Spleen (tissue), 7 donors: ENCODE measurements around the gene E2F3.
A peak's percentile ranks its signal among the peaks of the same experiment; 100 is the strongest.

Source experiments
- POLR2A ChIP-seq, 3 donors: fragments of 450-650 bp; IDR thresholded peaks; one replicate each; pipeline ENCODE4 v1.5.1; 2017; ENCODE audit warnings: antibody characterized with exemption in 3 of 3, mild to moderate bottlenecking in 1 of 3
- POLR2AphosphoS5 ChIP-seq, 3 donors: sonication (generic); formaldehyde crosslinking; IDR thresholded peaks; one replicate each; pipeline ENCODE4 v1.5.1; 2017; ENCODE audit warnings: antibody characterized with exemption in 3 of 3
- TF ChIP-seq, protein P1 (sequence below), 11 experiments: fragments of 200-600 bp in 7 of 11; fragments of 450-650 bp in 4 of 11; sonication (generic) in 4 of 11; IDR thresholded peaks in 8 of 11; conservative IDR thresholded peaks in 3 of 11; 1 replicate in 7 of 11; 2 replicates in 4 of 11; pipeline versions ENCODE4 v1.4.0 to v1.8.0; 2016 to 2021; ENCODE audit warnings: antibody characterized with exemption in 11 of 11, inconsistent platforms in 4 of 11, mild to moderate bottlenecking in 1 of 11
- donor health status: DM: no; HTN: no; CAD: no; lungs with moderate emphysema.
- donor health status: DM: no; HTN: no; CAD: no.
- donor health status: DM: no; HTN: no; CAD: no.

DNA sequence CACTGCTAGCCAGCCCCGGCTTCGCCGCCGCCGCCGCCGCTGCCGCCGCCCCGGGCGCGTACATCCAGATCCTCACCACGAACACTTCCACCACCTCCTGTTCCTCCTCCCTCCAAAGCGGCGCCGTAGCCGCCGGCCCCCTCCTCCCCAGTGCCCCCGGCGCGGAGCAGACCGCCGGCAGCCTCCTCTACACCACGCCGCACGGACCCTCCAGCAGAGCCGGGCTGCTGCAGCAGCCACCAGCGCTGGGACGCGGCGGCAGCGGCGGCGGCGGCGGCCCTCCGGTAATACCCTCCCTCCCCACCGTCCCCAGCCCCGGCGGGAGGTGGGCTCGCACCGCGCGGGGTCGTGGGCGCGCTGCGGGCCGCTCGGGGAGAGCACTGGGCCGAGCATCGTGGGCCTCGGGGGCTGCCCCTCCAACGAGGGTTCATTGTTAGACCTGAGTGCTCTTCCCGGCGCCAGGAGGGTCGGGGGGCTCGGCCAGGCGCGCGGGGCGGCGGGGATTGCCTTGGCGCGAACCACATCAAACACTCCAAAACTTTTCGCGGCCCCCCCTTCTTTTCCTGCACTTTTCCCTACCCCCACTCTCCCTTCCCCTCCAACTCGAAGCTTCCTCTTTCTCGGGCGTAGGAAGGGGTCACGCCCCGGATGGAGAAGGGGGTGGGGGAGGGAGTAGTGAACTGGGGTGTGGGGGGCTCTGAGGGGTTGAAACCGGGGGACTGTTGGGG, 827 bp downstream of the E2F3 start:
- TF ChIP-seq, protein P1, sequence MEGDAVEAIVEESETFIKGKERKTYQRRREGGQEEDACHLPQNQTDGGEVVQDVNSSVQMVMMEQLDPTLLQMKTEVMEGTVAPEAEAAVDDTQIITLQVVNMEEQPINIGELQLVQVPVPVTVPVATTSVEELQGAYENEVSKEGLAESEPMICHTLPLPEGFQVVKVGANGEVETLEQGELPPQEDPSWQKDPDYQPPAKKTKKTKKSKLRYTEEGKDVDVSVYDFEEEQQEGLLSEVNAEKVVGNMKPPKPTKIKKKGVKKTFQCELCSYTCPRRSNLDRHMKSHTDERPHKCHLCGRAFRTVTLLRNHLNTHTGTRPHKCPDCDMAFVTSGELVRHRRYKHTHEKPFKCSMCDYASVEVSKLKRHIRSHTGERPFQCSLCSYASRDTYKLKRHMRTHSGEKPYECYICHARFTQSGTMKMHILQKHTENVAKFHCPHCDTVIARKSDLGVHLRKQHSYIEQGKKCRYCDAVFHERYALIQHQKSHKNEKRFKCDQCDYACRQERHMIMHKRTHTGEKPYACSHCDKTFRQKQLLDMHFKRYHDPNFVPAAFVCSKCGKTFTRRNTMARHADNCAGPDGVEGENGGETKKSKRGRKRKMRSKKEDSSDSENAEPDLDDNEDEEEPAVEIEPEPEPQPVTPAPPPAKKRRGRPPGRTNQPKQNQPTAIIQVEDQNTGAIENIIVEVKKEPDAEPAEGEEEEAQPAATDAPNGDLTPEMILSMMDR (IDR thresholded peaks at IDR 0.05 in 8 of 11, conservative IDR thresholded peaks at IDR 0.05 in 3 of 11), result no peak
- TF ChIP-seq POLR2AphosphoS5 (IDR thresholded peaks at IDR 0.05), result peak in 1 of 3 donors; percentile 29
- TF ChIP-seq POLR2A (IDR thresholded peaks at IDR 0.05), result no peak
